H7 (cell line): Measurements from ENCODE around the gene FAP. TPM values are rescaled to one million over a fixed set of nuclear protein-coding genes. Genes with fewer than 3 reads are reported as not detected.

Source experiments
- DNase-seq: peaks from one replicate; pipeline ENCODE4 v3.0.0; 2012
- H3K27me3 ChIP-seq: 2 replicates; pipeline ENCODE4 v1.6.0; 2011; ENCODE audit warnings: mild to moderate bottlenecking, low read length; ENCODE audit not compliant: control insufficient read depth, insufficient read depth
- H3K36me3 ChIP-seq: replicated peaks from 2 replicates; pipeline ENCODE4 v1.5.1; 2011; ENCODE audit warnings: low read length; ENCODE audit not compliant: control insufficient read depth, insufficient read depth
- H3K4me3 ChIP-seq: 2 replicates; pipeline ENCODE4 v1.5.1; 2011; ENCODE audit warnings: low read depth, mild to moderate bottlenecking, control low read depth, low read length, moderate library complexity; ENCODE audit not compliant: insufficient read depth
- total RNA-seq: library from RNA; depleted of rRNA; stranded (reverse); fragments of >200 nt; shearing (Covaris generic); gene quantifications from 2 replicates; pipeline ENCODE4 v1.2.3, GENCODE V29; 2014

Gene FAP
- total RNA-seq, 1 experiment from 2014 or later = not detected

DNA sequence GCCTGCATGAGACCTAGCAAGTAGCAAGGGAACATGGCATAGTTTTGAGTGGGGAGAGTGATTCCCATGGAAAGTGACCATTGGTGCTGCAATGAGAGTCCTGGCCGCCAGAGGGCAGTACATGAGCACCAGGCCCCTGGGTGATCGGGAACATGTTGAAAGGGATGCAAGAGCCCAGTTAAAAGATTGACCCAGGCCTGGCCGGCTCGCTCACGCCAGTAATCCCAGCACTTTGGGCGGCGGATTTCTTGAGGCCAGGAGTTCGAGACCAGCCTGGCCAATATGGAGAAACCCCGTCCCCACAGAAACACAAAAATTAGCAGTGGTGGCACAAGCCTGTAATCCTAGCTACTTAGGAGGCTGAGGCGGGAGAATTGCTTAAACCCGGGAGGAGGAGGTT lies 22.2 kb downstream of the FAP start:
- H3K36me3 ChIP-seq = no peaks in the 10 kb centered on the region
- peak; percentile 58 for DNase-seq

DNA sequence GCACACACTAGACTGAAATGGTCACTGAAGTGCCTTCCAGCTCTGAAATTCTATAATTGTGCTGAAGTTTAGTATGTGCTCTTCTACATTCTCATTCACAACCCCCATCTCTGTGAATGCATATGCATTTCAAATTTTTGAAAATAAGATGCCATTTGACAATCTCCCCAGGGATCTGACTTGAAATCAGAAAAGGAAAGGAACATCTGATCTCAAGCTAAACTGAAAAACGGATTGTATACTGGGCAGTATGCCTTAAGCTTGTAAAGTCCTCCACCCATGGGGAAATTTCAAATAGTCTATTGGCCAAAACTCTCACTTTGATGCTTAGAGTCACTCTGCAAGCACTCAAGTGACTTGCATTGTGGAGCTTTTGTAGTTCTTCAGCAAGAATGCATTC lies 22.9 kb downstream of the FAP start:
- Histone ChIP-seq H3K36me3 (no peaks in the 10 kb centered on the region), H3K27me3 (no peaks in the 10 kb centered on the region), H3K4me3 (no peak overlapping the region)
- no peak for DNase-seq

More for the DNA sequence above, 22.2 kb downstream of the FAP start:
- Histone ChIP-seq H3K27me3 (no peaks in the 10 kb centered on the region), H3K4me3 (no peak overlapping the region)

DNA sequence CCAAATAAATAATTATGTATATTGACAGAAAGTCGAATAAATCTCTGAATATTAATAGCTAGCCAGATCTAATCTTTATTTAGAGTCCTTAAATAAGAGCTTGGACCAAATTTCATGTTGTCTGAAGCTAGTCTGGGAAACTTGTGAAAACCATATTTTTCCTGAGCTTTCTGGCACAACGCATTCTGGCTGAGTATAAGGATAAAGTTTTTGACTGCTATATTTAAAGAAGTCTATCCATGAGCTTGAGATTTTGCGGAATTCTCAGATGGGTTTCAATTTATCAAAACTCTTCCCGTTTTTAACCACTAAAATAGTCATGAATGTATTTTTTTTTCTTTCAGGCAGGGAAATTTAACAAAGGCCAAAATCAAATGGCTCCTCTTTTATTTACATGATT lies 23.8 kb downstream of the FAP start:
- no peaks in the 10 kb centered on the region for H3K27me3 ChIP-seq
- no peak for DNase-seq
- no peaks in the 10 kb centered on the region for H3K36me3 ChIP-seq
- no peak overlapping the region for H3K4me3 ChIP-seq

DNA sequence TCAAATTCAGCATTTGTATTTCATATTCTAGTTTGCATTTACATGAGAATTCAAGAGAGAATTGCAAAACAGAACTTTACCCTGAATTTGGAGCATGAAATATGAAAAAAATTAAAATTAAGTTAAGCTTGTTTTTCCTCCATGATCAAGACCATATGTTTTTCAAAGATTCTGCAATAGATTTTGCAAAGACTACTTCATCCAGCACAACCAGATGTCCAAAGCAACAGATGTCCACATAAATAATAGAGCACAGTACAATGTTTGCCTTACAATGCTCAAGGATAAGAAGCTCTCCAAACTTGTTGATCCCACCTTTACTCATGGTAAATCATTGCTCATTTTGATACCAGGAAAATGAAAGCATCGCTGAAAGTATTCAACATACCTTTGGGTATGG lies 25.6 kb downstream of the FAP start:
- Histone ChIP-seq H3K27me3 (no peaks in the 10 kb centered on the region), H3K36me3 (no peaks in the 10 kb centered on the region), H3K4me3 (no peak overlapping the region)
- no peak for DNase-seq

DNA sequence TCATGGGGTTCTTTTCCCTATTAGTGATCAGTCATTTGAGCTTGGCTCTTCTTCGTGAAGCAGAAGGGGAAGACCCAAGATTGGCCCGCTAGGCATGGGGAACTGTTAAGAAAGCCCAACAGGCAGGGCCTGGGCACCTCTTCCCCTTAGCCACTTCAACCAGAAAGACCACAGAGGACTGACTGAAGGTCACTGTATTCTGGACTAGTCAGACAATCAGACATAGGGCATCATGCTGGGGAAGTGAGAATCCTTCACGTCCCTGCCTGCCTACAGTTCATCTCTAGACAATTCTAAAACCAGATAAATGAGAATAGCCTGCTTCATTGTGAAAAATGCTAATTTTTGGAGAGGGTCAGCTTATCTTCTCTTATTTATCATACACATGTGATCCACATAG lies 28.1 kb downstream of the FAP start:
- no peak overlapping the region for H3K4me3 ChIP-seq
- DNase-seq = no peak
- no peaks in the 10 kb centered on the region for H3K27me3 ChIP-seq
- H3K36me3 ChIP-seq = no peaks in the 10 kb centered on the region

DNA sequence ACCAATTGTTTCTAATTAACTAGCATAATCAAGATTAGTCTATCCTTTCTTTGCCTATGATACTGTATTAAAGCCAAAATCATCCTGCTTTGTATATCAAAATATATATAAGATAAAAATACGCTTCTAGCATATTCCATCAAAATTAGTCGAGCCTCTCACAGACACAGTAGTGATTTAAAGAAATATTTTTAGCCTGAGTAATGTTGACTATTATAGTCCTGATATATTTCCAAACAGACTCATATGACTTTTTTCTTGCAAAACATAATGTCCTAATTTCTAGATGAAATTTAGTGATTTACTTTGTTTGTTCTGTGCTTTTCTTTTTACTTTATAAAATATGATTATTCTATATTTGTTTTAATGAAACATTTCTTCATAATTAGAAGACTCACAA lies 30.9 kb downstream of the FAP start:
- H3K4me3 ChIP-seq = no peak overlapping the region
- no peaks in the 10 kb centered on the region for H3K27me3 ChIP-seq
- no peaks in the 10 kb centered on the region for H3K36me3 ChIP-seq
- DNase-seq = no peak

DNA sequence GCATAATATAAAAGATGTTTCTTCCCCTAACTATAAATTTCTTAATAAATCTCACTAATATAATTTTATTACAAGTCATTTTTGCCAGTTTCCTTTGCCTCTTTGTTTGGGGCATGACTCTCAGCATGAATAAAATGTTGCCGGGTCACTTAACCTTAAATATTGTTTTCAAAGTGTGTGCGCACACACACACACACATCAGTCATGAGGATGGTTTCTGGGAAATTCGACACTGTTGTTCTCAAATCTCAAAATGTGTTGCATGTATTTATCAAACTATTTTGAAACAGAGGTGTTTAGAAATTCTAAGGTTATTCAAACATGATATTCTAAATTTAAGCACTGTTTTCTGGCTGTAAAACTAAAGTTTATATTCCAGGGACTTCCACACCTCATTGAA lies 31.5 kb downstream of the FAP start:
- H3K27me3 ChIP-seq = no peaks in the 10 kb centered on the region
- no peaks in the 10 kb centered on the region for H3K36me3 ChIP-seq
- no peak overlapping the region for H3K4me3 ChIP-seq
- DNase-seq = no peak

DNA sequence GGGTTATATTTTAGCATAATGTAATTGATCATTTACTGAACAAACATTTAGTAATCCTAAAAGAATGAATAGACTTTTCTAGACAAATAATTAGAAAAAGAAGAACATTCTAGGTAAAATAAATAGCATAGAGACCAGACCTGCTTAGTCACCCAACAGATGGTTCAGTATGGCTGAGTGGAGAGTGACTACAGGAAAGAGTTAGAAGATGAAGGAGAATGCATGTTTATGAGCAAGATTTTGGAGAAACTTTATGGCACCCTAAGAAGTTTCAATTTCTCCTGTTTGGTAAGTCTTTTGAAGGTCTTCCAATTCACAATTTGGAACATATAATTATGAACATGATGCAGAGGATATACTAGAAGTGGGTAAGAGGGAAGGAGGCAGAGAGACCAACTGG lies 32.9 kb downstream of the FAP start:
- no peaks in the 10 kb centered on the region for H3K27me3 ChIP-seq
- no peak overlapping the region for H3K4me3 ChIP-seq
- DNase-seq = no peak
- no peaks in the 10 kb centered on the region for H3K36me3 ChIP-seq

DNA sequence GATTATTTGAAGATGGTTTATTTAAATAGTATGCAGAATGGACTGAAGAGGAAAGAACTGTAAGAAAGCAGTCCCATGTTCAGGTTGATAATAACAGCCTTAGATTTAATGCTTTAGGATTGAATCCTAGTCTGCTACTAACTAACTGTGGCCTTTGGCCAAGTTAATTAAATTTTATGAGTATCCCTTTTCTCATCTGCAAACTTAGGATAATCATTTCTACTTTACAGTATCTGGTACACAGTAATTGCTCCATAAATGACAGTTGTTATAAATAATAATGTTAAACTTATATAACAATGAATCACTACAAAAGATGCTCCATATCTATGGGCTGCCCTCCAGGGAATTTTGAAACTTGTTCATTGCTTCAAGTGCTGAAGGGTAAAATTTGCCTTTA lies 41.0 kb downstream of the FAP start:
- Histone ChIP-seq H3K36me3 (no peaks in the 10 kb centered on the region), H3K4me3 (no peak overlapping the region), H3K27me3 (no peaks in the 10 kb centered on the region)
- no peak for DNase-seq

DNA sequence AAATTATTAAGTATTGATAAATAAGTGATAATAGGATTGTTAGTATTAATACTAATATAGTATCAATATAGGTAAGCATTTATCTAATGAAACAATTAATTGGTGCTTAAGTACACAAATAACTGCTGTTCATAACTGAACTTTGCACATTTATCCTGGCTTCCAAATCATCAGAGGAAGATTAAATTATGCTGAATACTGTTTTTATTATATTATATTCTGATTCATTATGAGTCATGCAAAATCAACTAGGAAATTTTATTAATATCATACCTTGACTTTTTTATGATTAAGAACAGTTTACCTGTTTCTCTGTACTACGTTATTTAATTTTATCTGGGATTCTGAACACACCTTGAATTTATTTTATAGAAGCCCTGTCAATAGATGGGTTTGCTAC lies 42.6 kb downstream of the FAP start:
- DNase-seq = no peak
- no peaks in the 10 kb centered on the region for H3K27me3 ChIP-seq
- H3K36me3 ChIP-seq = no peaks in the 10 kb centered on the region
- H3K4me3 ChIP-seq = no peak overlapping the region

DNA sequence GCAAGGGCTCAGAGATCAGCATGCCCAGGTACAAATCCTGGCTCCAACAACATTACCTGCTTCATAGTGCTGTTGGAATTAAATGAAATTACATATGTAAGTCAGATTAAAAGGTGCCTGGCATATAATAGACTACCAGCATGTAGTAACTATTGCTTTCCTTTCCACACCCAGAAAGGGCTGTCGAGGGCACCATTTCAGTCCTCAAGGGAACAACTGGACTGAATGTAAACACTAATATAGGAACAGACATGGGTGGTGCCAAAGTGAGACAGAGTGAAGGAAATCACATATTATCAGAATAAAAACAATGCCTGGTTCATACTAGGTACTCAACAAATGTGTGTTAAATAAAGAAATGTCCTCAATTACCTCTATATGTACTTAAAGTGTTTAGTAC lies 43.3 kb downstream of the FAP start:
- Histone ChIP-seq H3K27me3 (no peaks in the 10 kb centered on the region), H3K4me3 (no peak overlapping the region), H3K36me3 (no peaks in the 10 kb centered on the region)
- no peak for DNase-seq

DNA sequence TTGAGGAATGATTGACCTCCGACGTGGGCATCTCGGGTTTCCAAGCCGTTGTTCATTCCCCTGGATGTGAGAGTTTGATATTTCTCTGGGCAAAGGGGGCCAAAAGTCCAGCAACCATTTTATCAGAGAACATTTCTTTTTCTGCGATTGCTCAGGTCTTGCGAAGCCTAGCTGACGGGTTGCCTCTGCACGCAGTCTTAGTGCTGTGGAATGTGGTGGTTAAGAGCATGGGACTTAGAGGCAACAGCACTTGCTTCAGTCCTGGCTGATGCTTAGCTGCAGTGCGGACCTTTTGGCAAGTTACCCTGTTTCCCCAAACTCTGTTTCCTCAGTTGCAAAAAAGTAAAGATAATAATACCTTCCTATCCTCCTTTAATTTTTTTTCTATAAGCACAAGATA lies 45.0 kb downstream of the FAP start:
- Histone ChIP-seq H3K4me3 (no peak overlapping the region), H3K36me3 (no peaks in the 10 kb centered on the region), H3K27me3 (no peaks in the 10 kb centered on the region)
- DNase-seq = no peak

DNA sequence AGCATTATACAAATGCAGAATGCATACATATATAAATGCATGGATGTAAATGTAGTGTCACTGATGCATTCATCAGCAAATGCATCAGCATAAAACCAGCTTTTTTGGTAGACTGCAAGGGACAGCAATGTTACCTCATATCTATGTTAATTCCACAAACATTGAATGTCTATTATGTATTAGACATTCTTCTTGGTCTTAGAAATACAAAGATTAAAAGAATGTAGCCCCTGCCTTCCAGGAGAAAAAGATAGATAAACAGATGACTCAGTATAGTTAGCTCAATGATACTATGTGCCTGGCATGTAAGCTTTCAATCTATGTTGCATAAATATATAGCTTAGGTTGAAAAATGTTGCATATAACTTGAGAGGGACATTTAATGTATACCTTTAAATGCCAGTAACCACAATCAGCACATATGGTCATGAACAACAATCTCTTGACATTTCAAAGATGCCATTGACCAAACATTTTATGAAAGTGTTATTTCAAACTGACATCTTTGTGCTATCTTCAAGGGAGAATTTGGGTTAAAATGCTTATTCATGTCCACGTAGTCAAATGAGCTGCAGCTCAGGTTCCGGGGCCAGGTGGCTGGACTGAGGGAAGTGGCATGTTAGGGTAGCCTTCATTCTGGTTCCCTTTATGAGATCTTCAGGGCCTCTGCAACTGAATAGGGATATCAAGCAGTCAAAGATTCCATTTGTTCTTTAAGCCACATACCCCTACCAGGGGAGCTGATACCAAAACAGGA lies 46.0 kb downstream of the FAP start:
- H3K27me3 ChIP-seq = no peaks in the 10 kb centered on the region
- H3K4me3 ChIP-seq = no peak overlapping the region
- no peaks in the 10 kb centered on the region for H3K36me3 ChIP-seq
- DNase-seq = no peak

DNA sequence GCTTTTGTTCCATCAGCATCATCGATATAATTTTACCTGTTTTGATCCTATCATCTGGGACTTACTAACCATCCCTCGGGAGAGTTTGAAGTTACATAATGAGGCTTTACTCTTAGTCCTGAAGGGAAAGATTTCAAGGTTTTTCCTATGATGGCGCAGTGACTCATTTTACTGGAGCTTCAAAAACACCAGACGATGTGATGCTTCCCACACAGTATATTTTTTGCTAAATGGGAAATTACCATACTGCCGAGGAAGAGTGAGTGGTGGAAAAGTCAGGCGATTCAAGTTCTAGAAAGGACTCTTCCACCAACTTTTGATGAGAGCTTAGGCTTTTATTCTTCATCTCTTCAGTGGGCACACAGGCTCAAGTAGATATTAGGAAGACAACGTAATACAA lies 46.6 kb downstream of the FAP start:
- DNase-seq = no peak
- no peak overlapping the region for H3K4me3 ChIP-seq
- H3K36me3 ChIP-seq = no peaks in the 10 kb centered on the region
- H3K27me3 ChIP-seq = no peaks in the 10 kb centered on the region

DNA sequence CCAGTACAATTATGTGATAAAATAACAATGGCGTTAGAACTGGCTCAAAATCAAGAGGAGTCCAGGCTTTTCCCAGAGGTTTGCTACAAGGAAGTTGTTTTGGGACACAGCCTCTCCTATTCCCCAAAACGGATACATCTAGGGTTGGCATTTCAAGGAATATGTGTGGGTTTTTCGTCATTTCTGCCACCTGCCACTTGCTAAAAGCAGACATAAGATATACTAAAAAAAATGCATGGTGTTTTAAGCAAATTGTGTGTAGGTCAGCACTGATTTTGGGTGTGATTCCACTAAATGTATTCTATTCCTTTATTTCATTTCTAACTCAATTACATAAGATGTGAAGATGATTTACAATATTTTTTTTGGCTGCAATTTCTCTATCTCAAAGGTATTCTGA lies 54.8 kb downstream of the FAP start:
- H3K27me3 ChIP-seq = no peaks in the 10 kb centered on the region
- no peaks in the 10 kb centered on the region for H3K36me3 ChIP-seq
- no peak overlapping the region for H3K4me3 ChIP-seq
- DNase-seq = no peak
